Melanocyte of skin (primary cell): ENCODE data around the gene MEF2C. TPM values are rescaled to one million over a fixed set of nuclear protein-coding genes. Genes with fewer than 3 reads are reported as not detected.

Experiments used
- small RNA-seq, 2 donors: library from RNA; depleted of rRNA; stranded (forward); fragments of <200 nt; gene quantifications; one replicate each; pipeline ENCODE3, GENCODE V24; 2012
- total RNA-seq, 2 donors: library from RNA; depleted of rRNA; stranded (reverse); fragments of >200 nt; gene quantifications; 2 replicates each; pipeline ENCODE4 v1.2.3, GENCODE V29; 2012

The MEF2C gene
- 10 to 100 TPM; 14.5 to 29.0 TPM for total RNA-seq

GRCh38 chr5:88883059-88883835, at the start of gene MEF2C:
TSS of gene MEF2C (minus strand) at chr5:88883184. CDS start at chr5:88823788, 59,396 bp downstream.

Small RNA genes within 50 kb of the gene (small RNA-seq; reads per million reads assigned to genes)
- 0 reads per million in 2 donors for gene AC008525.2
